Measurements from ENCODE around the gene BANP.

BANP gene

DNA sequence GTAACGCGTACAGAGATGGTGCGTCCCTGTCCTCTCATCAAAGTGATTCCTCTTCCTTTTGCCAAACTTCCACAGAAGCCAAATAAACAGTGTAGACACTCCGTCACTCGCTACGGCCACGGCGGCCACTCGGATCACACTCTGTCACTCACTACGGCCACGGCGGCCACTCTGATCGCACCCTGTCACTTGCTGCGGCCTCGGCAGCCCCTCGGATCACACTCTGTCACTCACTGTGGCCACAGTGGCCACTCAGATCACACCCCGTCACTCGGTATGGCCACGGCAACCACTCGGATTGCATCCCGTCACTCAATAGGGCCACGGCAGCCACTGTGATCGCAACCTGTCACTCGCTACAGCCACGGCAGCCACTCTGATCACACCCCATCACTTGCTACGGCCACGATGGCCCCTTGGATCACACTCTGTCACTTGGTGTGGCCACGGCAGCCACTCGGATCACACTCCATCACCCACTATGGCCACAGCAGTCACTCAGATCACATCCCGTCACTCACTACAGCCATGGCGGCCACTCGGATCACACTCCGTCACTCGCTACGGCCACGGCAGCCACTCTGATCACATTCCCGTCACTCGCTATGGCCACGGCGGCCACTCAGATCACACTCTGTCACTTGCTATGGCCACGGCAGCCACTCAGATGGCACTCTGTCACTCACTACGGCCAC lies 170.8 kb downstream of the BANP start:
- DNase-seq (ENCODE audit: low spot score) = no peak
